Measurements from ENCODE around the gene DDAH1.
A peak's percentile ranks its signal among the peaks of the same experiment; 100 is the strongest.

The DDAH1 gene

DNA sequence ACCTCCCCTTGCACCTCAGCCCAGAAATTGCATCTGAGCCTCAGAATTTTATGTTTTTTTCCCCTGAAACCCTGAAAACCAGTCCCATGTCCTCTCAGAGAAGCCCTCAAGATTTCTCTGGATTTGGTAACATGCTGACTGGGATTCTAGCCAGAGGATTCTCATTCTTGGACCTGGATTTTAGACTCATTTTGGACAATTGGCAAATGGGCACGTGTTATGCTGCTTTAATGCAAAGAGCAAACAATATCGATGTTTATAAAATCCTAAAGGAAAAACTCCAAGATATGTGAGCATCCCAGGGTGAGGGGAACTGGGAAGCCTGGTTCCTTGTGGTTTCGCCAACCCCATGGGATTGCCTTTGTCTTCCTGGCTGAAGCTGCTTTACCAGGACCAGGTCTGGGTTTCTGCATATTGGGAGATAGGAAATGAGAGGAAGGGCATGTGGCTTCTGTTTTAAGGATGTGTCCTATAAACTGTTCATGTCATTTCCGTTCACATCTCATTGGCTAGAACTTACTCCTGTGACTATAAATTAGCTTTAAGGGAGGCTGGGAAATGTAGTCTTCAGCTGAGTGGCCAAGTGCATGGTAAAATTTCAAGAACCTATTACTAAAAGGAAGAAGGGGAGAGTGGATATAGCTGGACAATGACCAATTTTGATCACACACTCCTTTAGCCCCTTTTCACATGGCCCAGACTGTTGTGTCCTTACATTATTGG is 161.4 kb downstream of the DDAH1 start:
- no peak for DNase-seq (ENCODE audit: low read depth in 2 of 2)

DNA sequence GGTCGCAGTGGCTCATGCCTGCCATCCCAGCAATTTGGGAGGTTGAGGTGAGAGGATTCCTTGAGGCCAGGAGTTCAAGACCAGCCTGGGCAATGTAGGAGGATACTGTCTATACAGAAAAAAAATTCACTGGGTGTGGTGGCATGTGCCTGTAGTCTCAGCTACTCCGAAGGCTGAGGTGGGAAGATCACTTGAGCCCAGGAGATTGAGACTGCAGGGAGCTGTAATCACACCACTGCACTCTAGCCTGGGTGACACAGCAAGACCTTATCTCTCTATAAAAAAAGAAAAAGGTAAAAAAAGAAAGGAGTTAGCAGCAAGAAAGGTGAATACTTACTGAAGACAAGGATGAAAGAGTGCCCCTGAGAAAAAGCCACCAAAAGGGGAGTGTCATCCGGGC is 164.8 kb downstream of the DDAH1 start:
- DNase-seq (ENCODE audit: low read depth in 2 of 2), result no peak

DNA sequence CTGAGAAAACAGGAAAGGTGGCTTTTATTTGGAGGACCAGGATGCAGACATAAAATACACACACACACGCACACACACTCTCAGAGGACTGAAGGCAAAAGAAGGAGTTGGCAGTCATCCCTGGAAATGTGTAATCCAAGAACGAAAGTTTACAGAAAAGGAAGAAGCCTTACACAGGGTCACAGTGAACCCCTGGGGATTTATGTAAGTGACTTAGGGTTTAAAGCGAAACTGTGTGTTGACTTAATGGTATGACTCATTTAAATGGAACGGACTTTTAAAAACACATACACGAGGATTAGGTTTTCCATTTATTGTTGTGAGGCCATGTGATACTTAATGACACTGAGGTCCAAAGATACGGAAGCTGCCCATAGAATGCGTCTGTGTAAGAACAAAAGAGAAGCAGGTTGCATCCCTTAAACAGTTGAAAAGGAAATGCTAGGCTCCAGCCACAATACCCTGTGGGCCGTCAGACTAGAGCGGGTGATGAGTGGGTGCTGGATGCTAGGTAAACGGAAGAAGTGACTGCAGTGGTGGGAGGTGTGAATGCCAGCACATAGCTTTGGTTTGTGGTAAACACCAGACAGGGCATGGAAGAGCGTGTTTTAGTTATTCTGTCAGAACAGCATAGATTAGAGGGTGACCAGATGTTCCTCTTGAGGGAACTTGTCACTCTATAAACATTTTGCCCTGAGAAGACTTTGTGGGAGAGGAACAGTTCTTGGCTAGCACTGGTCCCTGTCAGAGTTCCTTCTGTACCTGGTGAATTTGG is 166.9 kb downstream of the DDAH1 start:
- peak; percentile 70 to 78 for DNase-seq (ENCODE audit: low read depth in 2 of 2)

DNA sequence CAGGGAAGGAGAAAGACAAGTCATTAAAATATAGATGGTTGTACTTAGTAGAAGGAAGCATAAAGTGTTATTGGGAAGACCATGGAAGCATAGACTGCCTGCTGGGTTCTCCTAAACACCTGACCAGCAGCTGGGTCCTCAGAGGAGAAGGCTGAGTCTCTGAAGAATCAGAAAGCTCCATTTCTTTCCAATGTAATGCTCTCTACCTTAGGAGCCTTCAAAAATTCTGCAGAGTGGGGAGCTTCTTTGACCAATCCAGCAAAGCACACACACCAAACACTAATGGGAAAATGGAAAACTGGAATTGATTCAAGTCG is 167.5 kb downstream of the DDAH1 start:
- DNase-seq (ENCODE audit: low read depth in 2 of 2), result no peak

DNA sequence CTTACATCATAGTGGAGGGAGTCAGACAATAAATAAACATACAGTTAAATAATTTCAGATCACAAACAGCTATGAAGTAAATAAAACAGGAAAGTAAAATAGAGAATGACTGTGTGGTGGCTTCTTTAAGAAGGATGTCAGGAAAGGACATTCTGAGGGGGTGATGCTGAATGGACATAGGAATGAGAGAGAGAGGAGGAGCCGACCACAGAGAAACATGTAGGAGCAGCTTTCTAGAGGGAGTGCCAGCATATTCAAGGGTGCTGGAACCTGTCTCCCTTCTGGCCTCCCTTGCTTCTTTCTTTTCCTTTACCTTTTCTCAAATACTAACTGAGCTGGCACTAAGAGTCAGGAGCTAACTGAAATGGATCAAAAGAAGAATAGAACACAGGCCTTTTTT is 168.0 kb downstream of the DDAH1 start:
- DNase-seq (ENCODE audit: low read depth in 2 of 2), result no peak

DNA sequence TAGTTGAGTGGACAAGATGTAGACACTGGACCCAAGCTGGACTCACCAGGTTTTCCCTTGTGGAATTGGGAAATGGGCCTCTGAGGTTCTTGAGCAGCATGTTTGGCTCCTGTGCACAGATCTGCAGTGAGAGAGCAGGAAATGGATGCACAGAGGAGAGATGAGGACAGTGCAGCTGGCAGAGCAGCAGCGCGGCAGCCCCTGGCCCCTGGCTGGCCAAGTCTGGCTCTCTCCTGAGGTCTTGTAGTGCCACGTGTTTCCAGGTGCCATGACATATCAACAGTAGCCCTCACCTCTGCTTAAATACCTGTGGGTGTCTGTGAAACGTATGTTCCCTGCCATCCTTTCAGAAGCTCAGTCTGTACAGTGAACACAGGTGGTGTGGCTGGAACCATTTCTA is 169.3 kb downstream of the DDAH1 start:
- DNase-seq (ENCODE audit: low read depth in 2 of 2), result no peak

DNA sequence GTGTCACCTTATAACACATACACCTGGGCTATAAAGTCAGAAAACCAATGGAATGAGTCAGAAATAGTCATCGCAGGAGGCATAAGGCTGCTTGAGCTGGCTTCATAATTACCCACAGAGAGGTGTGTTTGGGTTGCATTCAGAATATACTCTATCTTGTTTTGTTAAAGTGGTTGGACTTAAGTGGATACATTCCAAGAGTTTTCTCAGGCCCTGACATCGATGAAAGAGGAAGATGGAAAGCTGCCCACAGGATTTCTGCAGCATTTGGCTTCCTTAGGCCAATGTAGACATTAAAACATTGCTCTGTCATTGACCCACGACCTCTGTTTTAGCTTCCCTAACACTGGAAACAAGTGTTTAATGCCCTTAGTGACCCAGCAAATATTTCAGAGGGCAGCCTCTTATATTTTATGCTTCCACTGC is 169.9 kb downstream of the DDAH1 start:
- DNase-seq (ENCODE audit: low read depth in 2 of 2), result no peak

DNA sequence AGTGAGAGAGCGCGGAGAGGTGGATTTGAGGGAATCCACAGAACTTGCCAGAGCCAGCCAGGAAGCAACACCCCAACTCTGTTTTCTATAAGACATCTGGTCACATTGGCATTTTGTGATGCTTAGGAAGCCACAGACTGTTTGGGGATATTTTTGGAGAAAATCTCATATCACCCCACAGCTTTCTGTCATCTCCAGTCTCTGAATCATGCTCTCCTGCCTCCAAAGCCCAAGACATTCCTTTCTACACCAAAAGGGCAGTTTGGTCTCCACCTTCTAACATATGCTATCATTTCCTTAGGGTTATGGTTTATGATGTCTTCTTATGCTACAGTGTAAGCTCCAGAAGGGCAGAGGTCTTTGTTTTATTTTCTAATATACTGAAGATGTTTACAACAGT is 174.1 kb downstream of the DDAH1 start:
- no peak for DNase-seq (ENCODE audit: low read depth in 2 of 2)

DNA sequence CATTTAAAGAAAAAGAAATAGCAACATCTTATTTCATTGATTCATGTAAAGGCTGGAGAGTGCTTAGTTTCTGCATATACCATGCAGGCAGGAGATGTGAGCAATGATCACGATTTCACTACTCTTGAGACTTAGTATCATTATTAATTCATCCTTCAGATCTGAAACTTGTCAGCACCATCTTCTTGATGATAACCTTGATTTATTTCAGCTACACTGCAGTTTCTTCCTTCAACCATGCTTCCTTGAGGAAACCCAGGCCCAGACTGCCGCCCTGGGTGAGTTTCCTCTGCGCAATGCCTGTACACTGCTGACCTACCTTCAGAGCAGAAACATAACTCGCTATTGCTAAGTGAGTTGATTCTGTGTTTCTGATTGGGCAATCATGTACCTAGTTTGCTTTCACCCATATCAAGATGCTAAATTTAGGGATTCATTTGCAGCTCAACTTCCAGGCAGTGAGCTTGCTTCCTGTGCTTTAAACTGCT is 175.1 kb downstream of the DDAH1 start:
- no peak for DNase-seq (ENCODE audit: low read depth in 2 of 2)

DNA sequence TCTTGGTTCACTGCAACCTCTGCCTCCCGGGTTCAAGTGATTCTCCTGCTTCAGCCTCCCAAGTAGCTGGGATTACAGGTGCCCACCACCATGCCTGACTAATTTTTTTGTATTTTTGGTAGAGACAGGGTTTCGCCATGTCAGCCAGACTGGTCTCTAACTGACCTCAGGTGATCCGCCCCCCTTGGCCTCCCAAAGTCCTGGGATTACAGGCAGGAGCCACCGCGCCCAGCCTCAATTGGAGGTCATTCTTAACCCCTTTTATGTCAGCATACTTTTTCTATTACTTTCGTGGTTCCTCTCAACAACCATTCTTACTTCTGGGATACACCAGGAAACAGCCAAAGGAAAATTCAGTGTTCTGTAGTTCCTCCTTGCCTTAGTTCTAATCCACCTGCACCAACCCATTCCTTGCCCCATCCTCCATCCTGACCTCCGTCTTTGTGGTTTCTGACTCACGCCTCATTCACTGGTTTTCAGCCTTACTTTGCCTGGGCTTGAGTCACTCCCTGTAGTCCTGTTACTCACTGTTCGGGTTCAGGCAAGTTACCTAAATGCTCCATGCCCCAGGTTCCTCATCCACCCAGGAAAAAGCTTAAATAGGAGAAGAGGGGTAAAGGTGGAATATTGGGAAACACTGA is 175.6 kb downstream of the DDAH1 start:
- DNase-seq (ENCODE audit: low read depth in 2 of 2), result peak in 1 of 2 donors; percentile 30

DNA sequence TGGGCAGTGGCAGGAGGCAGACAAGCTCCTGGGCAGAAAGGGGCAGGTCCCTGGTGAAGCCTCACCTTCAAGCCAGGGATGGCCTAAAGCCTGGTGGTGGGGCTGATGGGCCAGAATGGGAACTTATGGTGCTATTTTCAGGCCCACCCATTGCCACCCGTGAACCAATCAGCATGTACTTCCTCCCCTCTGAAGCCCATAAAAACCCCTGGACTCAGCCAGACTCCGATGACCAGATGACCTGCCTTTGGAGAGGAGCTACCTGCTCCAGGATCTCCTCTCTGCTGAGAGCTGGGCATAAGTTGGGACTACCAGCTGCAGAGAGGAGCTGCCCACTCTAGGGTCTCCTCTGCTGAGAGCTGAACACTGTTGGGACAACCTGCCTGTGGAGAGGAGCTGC is 180.8 kb downstream of the DDAH1 start:
- no peak for DNase-seq (ENCODE audit: low read depth in 2 of 2)

DNA sequence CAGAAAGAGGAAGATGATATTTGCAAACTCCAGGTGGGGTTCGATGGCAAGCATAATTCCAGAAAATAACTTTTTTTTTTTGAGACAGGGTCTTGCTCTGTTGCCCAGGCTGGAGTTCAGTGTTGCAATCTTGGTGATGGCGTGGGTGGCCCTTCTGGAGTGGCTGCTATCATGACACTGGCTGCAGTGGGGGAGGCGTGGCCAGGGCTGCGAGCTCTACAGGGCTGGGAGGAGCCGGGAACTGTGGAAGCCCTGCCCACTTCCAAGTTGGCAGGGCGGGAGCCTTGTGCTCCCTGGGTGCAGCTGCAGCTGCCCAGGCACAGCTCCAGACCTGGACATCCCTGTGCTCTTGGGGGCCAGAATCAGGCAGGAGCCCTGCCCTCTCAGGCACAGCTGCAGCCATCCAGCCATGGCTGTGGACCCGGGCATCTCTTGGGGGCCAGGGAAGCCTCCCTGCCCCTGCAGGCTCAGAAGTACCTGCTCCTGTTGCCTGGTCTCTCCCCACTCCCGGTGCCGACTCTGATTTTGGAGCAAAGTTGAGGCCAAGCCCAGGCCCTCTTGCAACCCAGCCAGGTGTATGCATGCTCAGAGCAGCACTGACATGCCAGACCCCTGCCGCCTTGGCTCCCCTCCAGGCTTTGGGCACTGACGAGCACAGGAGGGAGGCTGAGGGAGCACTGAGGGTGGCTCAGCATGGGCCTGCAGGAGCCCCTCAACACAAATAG is 181.3 kb downstream of the DDAH1 start:
- no peak for DNase-seq (ENCODE audit: low read depth in 2 of 2)

DNA sequence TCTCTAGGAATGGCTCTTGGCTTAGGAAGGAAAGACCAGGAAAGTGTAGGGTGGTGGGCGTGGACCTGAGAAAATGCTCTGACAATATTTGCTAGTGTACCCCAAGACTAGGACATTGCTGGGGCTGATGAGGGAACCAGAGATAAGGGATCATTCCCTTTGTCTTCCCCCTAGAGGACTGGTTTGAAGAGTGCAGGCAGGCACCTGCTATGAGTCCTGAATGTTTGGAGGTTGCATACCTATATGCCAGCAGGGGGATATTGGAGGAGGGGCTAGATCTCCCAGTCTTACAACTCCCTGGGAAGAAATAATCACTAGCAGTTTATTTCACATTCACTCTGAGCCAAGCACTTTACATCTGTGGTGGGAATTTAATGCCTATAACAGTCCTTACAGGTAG is 182.5 kb downstream of the DDAH1 start:
- no peak for DNase-seq (ENCODE audit: low read depth in 2 of 2)

DNA sequence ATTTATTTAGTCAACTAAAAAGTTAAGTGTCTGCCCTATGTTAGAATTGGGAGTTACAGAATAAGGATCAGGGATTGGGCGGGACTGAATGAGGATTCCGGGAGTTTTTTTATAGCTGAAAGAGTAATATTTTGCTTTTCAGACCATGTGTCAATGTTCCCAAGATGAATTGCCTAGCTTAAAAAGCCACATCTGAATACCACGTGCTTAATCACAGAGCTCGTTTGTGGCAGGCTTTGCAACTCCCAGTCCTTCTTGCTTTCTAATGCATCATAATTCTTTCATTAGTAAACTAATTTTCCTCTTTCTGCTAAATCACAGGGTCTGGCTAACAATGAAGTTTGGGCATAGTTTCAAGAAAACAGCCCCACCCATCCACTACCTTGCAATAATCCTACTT is 184.3 kb downstream of the DDAH1 start:
- no peak for DNase-seq (ENCODE audit: low read depth in 2 of 2)

DNA sequence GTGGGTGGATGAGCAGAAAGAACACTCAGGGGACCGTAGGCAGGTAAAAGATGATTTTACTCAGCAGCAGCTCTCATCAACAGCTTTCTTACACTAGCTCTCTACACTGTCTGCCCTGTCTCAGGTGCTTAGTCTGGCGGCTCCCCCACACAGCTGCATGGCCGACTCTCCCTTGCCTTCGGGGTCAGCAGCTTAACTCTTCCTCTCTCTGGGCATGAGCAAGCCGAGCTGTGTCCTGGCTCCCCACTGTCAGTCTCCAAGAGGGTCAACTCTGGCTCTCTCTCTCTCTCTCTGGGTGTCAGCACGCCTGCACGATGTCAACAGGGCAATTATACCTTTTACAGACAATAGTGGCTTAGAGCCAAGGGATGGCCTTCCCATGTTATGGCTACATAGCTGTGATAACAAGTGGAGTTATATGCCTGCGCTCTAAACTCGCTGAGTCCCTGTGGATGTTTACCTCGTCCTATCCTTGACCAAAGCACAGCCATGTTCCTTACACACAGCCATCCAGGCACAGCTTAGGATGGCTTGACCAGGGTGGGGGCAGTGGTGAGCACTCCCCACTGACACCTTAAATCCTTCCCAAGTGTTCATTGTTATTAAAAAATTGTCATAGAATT is 185.4 kb downstream of the DDAH1 start:
- DNase-seq (ENCODE audit: low read depth in 2 of 2), result no peak

DNA sequence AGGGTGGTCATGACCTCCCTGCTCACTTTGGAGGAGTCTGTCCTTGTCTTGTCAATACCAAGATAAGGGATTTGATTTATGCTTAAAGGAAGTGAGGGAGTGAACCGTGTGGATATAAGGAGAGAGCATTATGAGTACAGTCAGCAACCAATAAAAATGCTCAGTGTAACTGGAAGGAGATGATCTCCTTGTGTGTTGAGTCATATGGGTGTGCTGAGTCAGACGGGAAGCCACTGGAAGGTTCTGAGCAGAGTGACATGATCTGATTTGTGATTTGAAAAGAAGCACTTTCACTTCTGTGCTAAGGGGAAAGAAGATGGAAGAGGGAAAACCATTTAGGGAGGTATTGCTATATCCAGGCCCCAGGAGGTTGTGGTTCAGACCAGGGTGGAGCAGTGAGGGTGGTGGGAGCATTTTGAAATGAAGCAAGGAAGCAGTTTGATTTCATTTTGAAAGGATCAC is 186.1 kb downstream of the DDAH1 start:
- peak in 1 of 2 donors; percentile 39 for DNase-seq (ENCODE audit: low read depth in 2 of 2)

DNA sequence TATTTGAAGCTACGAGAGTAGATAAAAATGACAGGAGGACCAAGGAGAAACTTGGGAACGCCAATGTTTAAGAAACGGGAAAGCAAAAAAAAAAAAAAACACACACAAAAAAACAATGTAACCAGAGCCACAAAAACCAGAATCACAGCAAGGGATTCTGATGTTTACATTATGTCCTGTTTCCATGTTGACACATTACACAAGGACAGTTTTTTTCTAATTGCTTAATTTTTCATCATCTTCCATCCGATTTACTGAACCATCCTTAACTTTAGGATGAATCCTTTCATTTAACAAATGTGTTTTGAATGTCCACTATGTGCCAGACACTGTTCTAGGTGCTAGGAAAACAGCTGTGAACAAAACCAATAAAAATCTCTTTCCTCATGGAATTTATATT is 187.2 kb downstream of the DDAH1 start:
- DNase-seq (ENCODE audit: low read depth in 2 of 2), result no peak

DNA sequence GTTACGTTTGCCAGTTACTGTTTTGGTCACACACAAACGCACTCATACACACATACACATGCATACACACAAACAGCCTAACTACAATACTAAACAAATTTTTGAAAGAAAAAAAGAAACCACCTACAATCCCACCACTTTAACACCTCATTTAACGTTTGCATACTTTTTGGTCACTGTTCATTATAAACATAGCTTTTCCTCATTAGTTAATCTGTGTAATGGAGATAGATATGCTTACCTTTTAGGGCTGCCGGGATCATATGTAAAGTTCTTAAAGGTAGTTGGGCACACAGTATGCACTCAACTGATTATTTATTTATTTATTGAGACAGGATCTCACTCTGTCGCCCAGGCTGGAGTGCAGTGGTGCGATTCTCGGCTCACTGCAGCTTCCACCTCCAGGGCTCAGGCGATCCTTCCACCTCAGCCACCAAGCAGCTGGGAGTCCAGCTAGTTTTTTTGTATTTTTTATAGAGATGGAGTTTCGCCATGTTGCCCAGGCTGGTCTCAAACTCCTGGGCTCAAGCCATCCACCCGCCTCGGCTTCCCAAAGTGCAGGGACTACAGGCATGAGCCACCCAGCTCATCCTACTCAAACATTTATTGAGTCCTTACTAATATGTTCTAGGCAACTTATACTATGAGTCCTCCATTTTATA is 187.8 kb downstream of the DDAH1 start:
- DNase-seq (ENCODE audit: low read depth in 2 of 2), result no peak

DNA sequence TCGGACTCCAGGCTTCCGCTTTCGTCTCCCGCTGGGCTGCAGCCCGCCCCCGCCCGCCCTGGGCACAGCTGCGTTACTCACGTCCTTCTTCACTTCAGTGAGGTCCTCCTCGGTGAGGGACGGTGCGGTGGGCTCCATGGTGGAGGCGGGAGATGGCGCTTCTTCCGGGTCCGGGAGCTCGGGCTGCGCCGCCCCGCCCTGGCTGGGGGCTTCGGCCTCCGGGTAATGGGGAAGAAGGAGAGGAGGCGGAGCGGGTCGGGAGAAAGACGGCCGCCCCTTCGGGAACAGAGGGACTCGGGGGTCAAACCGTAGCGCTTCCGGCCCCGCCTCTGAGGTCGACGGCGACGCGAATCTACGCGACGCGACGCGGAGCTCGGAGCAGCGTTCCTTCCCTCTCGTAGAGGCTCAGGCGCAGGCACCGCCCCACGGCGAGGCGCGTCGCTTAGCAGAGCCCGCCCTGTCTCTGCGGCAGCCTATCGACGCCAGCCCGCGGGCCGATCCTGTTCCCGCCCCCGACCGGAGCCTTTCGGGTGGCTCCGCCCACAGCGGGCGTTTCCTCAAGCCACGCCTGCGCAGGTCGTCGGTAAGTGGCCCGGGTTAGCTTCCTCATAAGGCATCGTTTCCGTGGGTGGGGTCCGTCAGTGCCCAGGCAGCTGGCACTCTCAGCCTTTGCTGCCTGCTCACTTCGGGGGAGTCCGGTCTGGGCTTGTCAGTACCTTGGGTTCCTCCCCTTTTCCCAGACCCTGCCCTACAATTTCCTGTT is 188.6 kb downstream of the DDAH1 start, which contains the start of gene BCL10:
Gene BCL10, minus strand, starts transcription at position 418 of the 763 bp plus-strand sequence. Its CDS starts 280 bp downstream, at position 138.
- peak; percentile 98 to 99 for DNase-seq (ENCODE audit: low read depth in 2 of 2)

DNA sequence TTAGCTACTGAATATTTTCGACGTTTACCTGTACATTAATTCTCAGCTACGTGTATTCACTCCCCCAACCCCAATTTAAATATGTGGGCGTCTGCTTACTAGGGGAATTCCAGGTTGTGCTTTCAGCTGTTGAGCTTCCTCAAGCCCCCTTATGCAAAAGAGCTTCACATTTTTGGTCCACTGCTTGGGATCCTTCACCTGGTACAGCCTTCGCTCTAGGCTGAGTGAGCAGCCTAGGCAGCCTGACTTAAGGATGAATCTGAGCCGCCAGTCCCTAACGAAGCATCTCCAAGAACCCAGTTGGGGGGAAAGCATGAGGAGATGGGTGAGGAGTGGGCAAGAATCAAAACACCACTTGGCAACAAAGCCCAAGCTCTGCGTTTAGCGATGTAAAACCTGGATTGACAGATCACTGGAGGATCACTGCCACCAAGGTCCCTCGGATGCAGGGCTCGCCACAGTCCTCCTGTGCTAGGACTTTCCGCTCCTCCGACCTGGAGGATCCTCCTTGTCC is 189.2 kb downstream of the DDAH1 start:
- DNase-seq (ENCODE audit: low read depth in 2 of 2), result no peak

Measured in stimulated activated CD8-positive, alpha-beta memory T cell treated with anti-CD3 and anti-CD28 coated beads, Interleukin-15, amount 100 ng/mL, for 48 hours (primary cell).